Kasumi-1 (cell line): ENCODE data around the gene PKD1.
"Not testable (repeated sequence)": the region's sequence is repeated elsewhere in the genome, so short reads cannot be mapped to it uniquely, and the experiment has no call there.

Experiments
- DNase-seq, 2 experiments: peaks; one replicate each; lab custom pipeline; 2025; lab: John Stamatoyannopoulos, UW

PKD1 gene

DNA sequence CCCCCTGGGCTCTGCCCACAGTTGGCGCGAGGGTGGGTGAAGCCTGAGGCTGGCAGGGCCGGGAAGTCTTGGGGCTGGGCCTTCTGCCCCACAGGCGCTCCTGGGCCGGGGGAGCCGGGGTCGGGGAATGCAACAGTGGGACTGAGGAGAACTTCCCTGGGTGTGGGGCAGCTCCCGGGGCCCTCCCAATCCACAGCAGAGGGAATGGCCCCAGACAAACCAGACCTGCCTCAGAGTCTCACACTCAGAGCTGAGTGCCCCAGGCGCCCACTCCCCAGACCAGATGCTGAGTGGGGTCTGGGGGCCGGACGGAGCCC is 11.4 kb downstream of the PKD1 start:
- DNase-seq: not testable (repeated sequence)

DNA sequence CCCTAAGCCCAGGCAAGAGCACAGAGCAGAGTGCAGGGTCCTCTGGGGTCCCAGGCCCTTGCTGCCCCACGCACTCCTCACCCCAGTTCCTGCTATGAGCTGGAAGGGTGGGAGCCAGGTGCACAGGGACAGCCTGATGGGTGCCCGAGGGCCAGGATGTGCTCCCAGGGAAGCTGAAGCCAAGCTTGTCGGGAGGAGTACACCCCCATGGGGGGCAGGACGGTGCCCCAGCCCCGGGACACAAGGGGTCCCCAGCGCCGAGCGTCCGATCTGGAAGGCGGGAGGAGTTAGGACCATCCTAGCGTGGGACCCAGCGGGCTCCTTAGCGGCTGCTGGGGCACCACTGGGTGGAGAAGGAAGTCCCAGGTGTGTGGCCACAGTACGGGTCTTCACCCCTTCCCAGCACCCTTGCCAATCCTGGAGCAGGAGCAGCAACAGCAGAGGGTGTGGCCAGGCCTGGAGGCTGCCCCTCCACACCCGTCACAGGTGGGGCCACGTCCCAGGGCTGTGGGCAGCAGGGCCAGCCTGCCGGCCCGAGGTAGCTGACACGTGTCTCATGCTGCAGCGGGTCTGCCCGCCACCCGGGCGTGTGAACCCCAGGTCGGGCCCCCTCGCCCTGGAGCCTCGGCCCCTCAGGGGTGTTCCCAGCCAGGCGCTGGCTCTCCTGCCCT is 11.9 kb downstream of the PKD1 start:
- DNase-seq: not testable (repeated sequence)

DNA sequence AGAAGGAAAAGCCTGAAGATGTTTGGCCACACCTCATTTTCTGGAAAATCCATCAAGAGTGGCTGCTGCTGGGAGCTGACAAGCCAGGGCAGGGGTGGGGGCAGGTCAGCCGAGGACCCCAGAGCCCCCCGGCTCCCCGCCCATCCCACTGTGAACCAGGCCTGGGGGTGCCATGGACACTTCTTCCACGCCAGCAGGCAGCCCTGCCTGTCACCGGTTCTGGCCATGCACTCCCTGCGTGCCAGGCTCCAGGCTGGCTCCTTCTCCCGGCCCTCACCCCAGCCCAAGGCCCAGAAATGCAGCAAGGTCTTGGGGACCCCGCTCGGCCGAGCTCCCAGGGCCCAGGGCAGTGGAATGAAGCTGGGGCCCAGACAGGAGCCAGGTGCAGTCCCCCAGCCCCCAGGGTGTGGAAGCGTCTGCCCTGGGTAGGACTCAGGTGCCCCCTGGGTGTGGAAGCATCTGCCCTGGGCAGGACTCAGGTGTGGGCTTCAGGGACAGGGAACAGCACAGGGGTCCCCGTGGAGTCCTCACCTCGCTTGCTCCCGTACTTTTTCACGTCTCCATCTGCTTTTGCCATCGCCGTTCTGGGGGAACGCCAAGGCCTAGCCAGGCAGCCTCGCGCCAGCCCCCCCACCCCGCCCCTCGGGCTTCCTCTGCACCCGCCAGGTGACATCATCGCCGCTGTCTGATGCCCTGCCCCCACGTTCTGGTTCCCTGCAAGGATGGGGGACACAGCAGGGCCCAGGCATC is 12.6 kb downstream of the PKD1 start:
- DNase-seq: not testable (repeated sequence)

DNA sequence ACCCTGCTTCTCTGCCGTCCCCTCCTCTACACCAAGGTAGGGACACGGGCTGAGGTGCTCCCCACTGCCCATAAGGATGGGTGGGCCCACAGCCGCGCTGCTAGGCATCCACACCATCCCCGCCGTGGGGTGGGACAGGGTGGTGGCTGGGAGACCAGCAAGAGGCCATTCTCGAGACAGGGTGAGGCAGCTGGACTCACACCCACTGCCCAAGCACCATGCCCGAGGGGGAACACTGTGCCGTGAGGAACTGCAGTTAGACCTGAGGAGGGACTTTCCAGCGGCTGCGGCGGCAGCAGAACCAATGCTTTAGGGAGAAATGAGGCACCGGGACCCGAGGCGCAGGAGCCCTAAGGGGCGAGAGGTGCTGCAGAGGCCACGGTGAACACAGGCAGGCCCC is 13.3 kb downstream of the PKD1 start:
- no peak for DNase-seq

DNA sequence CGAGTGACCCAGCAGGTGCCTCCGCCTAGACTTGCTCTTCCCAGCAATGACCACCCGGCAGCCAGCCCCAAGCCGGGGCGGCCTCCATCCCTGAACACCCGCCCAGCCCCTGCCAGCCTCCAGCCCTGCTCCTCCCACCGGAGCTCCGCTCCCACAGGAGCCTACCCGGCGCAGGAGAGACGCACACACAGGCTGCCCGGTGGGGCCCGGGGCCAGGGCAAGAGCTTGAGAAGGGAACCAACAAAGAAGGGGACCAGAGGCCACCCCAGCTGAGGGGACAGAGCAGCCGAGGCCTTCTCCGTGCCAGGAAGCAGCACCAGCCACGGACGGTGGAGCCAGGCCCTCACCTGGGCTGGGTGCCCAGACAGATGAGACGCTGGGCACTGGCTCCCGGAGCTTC is 13.8 kb downstream of the PKD1 start:
- DNase-seq: no peak

DNA sequence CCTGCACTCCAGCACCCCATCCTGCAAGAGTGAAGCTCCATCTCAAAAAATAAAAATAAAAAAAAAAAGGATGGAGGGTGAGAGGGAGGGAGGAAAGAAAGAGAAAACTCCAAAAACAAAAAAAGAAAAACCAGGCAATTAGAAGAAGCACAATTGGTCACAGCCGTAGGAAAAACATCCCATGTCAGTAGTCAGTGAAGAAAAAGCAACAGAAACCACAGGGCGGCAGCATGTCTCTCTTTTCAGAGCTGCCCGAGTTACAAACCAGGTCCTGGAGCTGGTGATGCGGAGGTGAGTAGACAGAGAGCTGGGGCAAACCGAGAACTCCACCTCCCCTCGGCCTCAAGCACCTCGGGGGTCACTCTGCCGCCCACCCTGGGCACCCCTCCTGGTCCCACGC is 14.4 kb downstream of the PKD1 start:
- peak; percentile 37 to 58 for DNase-seq

DNA sequence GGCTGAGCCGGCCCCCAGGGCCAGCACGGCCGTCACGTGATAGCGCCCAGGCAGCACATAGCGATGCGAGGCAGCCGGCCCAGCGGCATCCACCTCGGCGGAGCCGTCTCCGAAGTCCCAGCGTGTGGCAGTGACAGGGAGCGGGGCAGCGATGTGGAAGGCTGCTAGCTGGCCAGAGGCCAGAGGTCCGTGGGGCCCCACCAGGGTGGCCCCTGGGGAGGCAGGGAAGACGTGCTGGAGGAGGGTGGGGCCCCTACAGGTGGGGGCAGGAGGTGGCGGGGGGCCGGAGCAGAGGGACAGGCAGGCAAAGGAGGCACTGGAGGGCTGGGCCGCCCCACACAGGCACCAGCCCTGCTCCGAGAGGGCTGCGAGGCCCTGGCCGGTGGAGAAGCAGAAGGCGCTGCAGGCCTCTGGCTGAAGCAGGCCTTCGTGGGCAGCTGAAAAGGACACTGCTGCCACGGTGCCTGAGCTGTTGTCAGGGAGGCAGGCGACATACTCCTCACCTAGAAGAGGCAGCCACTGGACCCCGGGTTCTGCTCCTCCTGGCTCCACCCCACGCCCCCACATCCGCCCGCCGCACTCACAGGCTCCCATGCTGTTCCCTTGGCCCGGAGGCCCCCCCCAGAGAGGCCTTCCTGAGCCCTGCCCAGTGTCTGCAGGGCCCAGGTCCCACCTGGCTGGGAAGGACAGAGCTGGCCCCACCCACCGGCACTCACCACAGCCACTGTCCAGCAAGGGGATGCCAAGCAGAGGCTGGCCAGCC is 17.6 kb downstream of the PKD1 start:
- DNase-seq: not testable (repeated sequence)

DNA sequence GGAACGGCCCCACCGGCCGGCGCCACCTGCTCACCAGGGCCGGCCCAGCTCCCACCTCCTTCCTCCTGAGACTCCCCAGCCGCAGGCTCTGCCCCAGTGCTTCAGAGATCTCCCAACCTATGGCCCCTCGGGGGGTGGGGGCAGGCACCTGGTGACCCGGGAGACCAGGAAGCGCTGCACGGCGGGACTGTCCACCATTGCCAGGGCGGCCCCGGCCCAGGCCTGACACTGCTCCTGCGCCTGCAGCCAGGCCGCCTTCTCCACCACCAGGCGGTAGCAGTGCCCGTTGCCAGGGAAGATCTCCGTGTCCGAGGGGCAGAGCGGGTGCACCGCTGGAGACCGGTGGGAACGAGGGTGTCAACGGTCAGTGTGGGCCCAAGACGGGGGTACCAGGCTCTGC is 18.4 kb downstream of the PKD1 start:
- not testable (repeated sequence) for DNase-seq

DNA sequence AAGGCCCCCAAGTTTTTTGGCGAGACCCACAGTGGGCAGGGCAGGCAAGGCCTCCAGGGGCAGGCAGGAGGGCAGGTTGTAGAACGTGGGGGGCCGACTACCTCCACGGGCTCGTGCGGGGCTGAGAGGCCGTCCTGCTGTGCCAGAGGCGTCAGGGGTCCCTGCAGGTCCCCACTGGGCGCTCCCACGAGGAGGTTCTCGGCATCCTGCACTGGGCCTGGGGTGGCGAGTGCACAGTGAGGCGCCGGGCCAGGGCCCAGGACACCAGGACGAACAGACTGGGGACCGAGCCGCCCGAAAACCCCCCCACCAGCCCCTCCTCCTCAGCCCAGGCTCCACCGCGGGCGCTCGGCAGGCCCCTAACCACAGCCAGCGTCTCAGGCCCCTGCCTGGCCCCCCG is 19.3 kb downstream of the PKD1 start:
- DNase-seq: not testable (repeated sequence)

DNA sequence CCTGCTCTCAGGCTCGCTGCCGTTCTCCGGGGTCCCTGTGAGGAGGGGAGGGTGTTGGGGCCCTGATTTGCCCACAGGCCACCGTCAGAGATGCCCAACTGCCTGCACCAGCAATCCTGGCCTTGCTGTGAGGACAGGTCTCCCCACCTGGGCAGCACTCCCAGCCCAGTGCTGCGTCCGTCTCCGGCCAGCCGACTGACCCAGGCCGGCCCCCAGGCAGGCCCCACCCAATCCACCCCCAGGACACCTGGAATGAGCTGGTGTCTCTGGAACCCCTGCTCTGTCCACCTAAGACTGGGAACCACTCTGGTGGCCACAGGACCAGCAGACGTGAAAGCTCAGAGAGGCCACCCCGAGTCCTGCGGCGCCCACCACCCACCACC is 20.1 kb downstream of the PKD1 start:
- DNase-seq: no peak

DNA sequence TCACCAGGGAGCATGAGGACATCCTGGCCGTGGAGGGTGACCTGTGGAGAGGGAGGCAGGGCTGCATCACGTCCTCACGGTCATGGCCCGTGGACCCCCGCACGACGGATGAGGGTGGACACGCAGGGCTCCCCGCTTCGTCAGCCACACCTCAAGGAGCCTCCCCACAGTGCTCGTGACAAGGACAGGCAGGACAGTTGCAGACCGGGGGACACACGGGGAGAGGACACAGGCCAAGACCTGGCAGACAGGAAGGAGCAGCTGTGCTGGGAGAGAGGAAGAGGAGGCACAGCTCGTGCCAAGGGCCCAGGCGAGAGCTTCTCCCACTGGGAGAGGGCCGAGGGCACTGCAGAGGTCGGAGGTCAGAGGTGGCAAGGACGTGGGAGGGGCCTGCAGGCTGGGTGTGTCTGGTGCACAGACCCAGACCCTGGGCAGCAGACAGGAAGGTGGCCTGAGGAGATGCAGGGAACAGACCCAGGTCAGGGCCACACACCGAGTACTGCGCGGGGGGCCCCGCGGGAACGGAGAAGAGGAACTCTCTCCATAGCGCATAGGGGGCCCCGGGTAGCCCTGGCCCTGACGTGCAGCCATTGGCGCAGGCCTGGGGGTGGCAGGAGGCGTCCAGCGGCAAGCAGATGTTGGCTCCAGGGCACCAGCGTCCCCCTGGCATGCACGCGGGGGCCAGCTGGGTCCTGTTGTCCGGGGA is 20.7 kb downstream of the PKD1 start:
- not testable (repeated sequence) for DNase-seq

DNA sequence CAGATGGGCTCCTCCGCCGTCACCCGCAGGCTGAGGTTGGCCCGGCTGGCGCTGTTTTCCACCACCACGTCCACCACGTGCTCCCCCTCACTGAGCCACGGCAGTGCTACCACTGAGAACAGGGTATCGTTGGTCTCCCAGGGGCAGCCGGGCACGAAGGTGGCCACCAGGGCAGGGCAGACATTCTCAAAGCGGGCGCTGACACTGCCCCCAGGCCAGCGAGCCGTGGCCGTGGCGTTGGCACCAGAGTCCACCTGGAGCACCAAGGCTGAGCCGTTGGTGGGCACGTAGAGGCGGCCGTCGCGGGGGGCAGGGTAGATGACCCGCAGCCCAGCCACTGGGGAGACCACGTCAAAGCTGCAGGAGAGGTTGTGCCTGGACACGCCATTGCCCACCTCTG is 21.5 kb downstream of the PKD1 start:
- DNase-seq: not testable (repeated sequence)

DNA sequence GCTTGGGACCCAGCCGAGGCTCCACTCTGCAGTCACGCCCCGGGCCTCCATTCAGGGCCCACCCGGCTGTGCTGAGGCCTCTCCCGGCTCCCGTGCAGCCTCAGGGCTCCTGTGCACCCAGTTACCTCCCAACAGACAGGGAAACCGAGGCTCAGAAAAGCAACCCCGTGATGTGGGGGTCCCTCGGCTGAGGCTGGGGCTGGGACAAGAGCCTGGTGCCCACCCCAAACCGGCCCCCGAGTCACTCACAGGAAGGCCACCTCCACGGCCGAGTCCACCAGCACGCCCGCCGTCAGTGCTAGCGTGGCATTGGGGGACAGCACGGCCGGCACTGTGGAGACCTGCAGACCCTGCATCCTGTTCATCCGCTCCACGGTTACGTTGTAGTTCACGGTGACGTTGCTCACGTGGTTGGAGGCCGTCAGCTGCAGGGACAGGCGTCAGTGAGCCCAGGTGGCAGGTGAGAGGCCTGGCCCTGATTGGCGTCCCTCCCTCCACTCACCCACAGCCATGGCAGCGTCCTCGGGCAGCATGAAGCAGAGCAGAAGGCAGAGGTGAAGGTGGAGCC is 23.1 kb downstream of the PKD1 start:
- DNase-seq: not testable (repeated sequence)

DNA sequence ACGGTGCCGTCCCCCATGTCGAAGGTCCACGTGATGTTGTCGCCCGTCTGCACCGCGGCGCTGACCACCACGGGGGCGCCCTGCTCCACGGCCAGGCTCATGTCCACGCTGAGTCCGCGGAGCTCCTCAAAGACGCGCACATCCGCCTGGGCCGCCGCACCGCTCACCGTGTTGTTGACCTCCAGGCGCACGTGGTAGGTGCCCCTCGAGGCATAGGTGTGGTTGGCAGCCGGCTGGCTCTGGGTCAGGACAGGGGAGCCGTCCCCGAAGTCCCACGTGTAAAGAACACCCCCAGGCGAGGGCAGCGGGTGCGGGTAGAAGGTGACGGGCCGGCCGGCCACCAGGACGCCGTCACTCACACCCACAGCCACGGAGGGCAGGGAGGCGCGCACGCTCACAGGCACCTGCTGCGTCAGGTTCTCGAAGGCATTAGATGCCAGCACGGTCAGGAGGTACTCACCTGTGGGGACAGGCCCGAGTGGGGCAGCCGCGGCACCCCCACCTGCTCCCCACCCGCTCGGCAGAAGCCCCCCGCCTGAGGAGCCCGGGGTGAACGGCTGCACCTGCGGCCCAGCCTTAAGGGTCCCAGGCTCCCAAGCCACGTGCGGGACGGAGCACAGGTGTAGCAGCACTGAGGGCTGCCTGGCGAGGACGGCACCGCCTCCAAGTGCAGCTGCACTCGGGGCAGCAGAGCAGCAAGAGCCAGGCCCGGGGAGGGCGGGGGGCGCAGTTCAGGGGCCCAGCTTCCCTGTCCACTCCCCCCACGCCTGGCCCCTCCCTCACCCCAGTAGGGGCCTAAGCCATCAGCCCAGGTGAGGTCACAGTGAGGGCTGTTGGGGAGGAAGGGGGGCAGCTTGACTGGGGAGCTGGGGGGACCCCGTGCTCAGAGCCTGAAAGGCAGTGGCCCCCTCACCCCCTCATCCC is 24.0 kb downstream of the PKD1 start:
- not testable (repeated sequence) for DNase-seq

DNA sequence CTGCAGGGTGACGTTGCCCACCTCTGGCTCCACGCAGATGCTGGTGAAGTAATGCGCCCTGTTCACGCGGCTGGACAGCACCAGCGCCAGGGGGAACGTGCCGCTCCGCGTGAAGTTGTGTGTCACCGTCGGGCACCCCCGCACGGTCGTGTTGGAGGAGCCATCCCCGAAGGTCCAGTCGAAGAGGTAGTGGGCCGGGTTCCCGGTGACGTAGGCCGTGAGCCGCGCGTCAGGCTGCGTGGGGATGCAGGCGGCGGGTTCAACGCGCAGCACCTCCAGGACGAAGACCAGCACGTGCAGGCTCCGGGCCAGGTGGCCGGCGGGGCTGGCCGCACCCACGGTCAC is 24.7 kb downstream of the PKD1 start:
- not testable (repeated sequence) for DNase-seq

DNA sequence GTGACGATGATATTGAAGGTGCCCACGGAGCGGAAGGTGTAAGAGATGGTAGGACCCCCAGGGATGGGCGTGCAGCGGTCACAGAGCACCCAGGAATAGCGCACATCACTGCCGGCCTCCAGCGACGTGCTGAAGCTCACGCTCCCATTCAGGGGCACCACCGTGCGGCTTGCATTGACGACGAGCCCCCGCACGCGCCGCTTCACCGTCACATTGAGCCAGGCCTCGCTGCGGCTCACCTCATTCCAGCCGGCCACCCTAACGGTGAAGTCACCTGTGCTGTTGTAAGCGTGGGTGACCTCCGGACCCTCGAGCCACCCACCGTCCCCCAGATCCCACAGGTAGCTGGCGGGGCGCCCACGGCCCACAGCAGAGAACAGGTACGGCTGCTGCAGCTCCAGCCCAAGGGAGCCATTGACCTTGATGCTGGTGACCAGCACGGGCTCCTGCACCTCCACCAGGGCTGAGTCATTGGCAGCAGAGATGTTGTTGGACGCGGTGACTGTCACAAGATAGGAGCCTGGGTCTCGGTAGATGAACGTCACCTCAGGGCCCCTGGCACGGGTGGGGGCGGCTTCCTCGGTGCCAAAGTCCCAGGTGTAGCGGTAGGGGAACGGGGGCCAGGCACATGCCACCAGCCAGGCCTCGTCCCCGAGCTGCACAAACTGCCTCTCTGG is 25.2 kb downstream of the PKD1 start:
- not testable (repeated sequence) for DNase-seq

DNA sequence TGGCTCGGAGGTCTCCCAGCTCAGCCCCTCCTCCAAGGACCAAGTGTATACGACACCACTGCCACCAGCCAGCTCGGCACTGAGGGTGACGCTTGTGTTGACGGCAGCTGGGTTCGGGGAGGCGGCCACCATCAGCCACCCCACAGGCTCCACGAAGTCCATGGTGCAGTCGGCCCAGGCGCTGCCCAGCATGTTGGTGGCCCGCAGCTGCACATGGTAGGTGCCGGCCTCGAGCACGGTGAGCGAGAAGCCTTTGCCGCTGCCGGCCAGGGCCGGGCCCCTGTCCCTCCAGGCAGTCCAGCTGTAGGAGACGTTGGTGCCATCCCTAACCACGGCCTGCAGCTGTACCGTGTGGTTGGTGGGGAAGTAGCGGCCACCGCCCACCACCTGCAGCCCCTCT is 25.8 kb downstream of the PKD1 start:
- DNase-seq: not testable (repeated sequence)

DNA sequence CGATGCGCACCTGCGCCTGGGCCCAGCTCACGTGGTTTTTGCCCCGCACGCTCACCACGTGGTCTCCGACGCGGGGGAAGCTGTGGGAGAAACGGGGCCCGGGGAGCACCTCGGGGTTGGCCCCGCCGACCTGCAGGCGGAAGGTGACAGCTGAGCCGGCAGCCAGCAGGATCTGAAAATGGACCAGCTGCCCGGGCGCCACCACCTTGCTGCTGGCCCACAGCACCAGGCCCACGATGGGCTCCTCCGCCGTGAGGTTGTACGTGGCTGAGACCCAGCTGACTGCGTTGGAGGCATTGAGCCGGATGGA is 26.5 kb downstream of the PKD1 start:
- DNase-seq: not testable (repeated sequence)

DNA sequence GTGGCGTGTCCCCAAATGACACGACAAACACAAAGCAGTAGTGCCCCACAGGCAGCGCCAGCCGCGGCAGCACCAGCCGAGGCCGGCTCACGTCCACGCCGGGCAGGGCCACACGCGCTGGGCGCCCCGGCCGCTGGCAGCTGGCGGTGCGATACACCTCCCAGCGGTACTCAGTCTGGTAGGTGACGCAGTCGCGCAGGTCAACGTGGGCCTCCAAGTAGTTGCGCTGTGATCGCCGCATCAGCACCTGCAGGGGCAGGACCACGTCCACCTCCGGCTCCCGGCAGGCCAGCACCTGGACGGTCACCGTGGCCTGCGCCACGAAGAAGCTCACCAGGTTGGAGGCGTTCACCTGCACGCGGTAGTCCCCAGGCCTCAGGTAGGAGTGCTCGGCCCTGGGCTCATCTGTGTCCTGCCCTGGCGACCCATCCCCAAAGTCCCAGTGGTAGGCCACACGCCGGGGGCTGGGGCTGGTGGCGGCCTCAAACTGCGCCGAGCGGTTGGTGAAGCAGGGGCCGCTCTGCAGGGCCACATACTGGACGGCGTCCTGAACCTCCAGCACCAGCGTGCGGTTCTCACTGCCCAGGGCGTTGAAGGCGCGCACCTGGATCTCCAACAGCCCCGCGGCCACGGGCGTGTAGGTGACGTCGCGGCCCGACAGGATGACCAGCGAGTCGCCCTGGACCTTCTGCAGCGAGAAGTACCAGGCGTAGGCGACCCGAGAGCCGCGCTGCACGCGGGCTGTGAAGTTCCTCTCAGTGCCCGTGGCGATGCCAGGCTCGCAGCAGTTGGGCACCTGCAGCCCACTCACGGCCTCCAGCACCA is 27.0 kb downstream of the PKD1 start:
- not testable (repeated sequence) for DNase-seq

DNA sequence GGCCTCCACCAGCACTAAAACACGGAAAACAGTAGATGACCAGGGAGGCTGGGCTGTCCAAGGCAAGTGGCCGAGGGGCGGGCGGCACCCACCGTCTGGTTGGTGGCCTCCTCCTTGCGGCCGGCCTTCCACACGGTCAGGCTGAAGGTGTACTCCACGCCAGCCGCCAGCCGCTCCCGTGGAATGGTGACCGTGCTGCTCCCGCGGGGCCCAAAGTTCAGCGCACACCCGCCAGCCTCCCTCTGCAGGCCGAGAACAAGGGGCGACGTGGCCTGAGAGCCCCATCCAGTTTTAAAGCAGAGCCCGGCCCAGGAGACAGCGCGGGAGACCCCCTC is 27.9 kb downstream of the PKD1 start:
- DNase-seq: not testable (repeated sequence)
